ENCODE measurements around the gene TMEM119.
"Not testable (repeated sequence)": the region's sequence is repeated elsewhere in the genome, so short reads cannot be mapped to it uniquely, and the experiment has no call there.

TMEM119 gene

DNA sequence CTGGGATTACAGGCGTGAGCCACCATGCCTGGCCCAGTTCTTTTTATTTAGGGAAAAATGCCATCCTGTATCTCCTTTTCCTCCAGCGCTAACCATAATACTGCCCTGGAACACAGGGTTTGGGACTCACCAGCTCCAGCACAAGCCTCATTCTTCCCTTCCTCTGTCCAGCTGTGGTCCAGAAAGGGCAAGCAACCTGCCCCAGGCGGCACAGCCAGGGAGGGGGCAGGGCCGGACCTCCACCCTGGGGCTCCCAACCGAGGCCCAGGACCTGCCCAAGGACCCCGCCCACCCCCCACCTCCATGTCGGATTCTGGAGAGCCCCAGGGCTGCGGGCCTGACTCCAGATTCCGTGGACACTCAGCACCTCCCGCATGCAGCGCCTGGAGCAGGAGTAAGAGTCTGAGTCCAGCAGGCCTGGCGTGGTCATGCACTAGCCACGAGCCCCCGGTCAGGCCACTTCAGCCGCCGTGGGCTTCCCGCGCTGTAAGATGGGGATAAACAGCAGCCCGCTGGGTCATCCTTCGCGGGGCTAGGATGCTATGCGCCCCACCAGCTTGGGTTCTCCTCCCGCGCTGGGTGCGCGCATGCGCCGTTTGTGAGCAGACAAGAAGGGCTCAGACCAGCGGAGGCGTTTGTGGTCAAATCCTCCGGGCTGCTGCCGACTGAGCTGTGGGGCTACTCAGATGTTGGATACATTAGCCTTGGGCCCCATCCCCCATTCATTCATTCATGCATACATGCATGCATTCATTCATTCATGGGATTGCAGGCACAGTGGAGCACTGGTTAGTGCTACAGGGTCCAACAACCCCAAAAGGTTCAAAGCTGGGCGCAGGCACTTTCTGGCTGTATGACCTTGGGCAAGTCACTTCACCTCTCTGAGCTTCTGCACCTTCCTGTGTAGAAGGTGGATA lies 16.3 kb downstream of the TMEM119 start:
- DNase-seq = no peak

- no peak for DNase-seq
These were observed 17.4 kb downstream of the TMEM119 start for GRCh38 chr12:108580531-108580930.

DNA sequence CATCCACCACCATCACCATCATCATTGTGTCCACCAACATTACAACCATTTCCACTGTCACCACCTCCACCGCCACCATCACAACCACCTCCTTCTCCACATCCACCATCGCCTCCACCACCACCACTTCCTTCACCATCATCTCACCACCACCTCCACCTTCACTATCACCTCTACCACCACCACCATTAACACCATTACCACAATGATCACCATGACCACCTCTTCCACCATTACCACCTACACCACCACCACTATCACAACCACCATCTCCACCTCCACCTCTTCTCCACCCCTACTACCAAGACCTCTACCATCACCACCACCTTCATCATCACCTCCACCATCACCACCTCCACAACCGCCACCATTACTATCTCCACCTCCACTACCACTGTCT lies 19.1 kb downstream of the TMEM119 start:
- DNase-seq = no peak

DNA sequence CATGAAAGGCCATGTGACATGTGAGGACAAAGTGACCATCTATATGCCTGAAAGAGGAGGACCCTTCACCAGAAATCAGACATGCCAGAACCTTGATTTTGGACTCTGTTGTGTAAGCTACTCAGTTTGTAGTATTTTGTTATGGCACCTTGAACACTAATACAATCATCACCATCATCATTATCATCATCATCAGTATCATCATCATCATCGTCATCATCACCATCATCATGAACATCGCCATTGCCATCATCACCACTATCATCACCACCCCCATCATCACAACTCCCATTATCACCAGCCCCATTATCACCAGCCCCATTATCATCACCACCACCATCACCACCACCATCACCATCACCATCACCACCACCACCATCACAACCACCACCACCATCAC lies 19.6 kb downstream of the TMEM119 start:
- DNase-seq = no peak

DNA sequence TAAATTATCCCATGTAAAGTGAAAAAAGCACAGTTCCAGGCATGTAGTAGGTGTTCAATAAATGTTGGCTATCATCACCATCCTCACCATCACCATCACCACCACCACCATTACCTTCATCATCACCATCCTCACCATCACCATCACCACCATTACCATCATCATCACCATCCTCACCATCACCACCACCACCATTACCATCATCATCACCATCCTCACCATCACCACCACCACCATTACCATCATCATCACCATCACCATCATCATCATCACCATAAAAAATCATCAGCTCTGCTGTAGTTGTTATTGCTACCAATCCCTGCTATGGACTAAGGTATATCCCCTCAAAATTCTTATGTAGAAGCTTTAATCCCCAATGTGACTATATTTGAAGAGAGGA lies 20.4 kb downstream of the TMEM119 start:
- DNase-seq = no peak

GRCh38 chr12:108576660-108577234 lies 21.1 kb downstream of the TMEM119 start:
- DNase-seq = no peak

DNA sequence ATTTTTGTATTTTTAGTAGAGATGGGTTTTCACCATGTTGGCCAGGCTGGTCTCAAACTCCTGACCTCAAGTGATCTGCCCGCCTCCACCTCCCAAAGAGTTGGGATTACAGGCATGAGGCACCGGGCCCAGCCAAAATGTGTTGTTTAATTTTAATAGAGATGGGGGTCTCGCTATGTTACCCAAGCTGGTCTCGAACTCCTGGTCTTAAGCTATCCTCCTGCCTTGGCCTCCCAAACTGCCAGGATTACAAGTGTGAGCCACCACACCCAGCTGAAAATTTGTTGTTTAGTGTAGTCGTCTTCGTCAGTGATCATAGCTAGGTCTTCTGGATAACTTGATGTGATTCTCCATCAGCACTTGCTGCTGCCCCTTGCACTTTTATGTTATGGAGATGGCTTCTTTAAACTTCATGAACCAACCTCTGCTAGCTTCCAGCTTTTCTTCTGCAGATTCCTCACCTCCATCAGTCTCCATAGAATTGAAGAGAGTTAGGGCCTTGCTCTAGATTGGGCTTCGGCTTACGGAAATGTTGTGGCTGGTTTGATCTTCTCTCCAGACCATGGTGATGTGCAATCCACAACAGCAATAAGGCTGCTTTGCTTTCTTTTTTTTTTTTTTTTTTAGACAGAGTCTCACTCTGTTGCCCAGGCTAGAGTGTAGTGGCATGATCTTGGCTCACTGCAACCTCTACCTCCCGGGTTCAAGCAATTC lies 22.5 kb downstream of the TMEM119 start:
- no peak for DNase-seq

DNA sequence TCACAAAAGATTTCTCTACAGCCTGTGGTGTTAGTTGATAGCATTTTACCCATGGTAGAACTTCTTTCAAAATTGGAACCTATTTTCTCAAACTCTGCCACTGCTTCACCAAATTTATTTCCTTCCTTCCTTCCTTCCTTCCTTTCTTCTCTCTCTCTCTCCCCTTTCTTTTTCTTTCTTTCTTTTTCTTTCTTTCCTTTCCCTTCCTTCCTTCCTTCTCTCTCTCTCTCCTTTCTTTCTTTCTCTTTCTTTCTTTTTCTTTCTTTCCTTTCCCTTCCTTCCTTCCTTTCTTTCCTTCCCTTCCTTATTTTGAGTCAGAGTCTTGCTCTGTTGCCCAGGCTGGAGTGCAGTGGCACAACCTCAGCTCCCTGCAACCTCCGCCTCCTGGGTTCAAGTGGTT lies 23.6 kb downstream of the TMEM119 start:
- not testable (repeated sequence) for DNase-seq

GRCh38 chr12:108573317-108573716 lies 24.6 kb downstream of the TMEM119 start:
- no peak for DNase-seq

GRCh38 chr12:108572166-108572790 lies 25.6 kb downstream of the TMEM119 start:
- no peak for DNase-seq

DNA sequence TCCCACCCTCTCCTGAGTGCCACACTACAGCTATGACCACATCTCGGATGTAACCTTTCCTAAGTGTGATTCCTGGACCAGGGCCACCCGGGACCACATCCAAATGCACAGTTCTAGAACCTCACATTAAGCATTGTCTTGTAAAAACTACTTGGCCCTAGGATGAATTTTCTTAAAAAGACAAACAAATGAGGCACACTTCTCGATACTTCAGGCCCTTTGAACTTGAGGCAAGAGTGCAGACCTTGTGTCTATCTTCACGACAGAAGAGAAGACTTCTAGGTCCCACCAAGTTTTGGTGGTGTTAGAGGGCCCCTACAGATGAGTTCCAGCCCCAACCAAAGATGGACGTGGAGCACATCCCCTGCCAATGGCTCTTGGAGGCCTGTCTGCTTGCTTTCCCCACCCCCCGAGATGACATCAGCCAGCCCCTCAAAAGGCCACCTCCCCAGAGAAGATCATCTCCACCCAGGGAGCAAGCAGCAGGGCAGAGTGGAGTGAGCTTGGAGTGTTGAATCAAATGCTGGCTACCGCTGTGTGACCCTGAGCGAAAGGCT lies 26.2 kb downstream of the TMEM119 start:
- no peak for DNase-seq

- no peak for DNase-seq
These were observed 26.9 kb downstream of the TMEM119 start for GRCh38 chr12:108570743-108571608.

- no peak for DNase-seq
These were observed 29.3 kb downstream of the TMEM119 start for GRCh38 chr12:108568338-108569154.

- no peak for DNase-seq
These were observed 30.2 kb downstream of the TMEM119 start for GRCh38 chr12:108567406-108568337.

DNA sequence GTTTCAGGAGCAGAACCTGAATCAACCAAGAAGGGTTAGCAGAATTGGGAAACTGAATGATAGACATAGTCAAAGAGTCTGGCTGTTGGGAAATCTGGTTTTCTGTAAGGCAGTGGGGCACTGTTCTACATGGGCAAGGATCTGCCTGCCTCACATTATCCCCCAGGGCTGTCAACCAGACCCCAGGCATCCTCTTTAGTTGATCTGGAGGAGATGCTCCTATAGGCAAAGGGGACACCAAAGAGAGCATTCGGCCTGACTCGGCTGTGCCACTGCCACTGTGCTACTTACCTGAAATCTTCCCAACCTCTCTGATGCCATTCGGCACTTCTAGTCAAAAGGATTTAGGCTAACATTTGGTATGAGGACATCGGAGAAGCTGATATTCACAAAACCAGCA lies 31.4 kb downstream of the TMEM119 start:
- no peak for DNase-seq

- no peak for DNase-seq
These were observed 31.9 kb downstream of the TMEM119 start for GRCh38 chr12:108565976-108566375.

- no peak for DNase-seq
These were observed 32.7 kb downstream of the TMEM119 start for GRCh38 chr12:108565146-108565545.

DNA sequence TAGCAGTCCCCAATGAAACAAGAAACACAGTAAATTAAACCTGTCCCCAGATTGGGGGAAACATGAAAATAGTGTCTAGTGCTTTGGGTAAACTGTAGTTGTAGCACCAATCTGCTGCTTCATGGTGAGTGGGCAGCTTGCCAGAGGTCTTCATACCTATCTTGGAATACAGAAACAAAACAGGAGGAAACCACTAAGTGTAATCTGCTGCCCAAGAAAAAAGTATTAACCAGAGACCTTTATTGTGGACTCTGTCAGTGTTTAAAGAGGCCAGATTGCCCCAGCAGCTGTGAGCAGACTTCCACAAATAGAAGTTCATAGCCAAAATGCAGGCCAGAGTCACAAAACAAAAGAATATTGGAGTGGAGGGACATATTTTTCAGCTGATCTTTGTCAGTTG lies 33.2 kb downstream of the TMEM119 start:
- DNase-seq = no peak

- no peak for DNase-seq
These were observed 34.1 kb downstream of the TMEM119 start for GRCh38 chr12:108563804-108564151.

All from NCI-H2227 treated with DMSO at 0.1 percent for 48 hours (cell line).